ENCODE measurements around the gene RSPH1. TPM values are rescaled to one million over a fixed set of nuclear protein-coding genes. Genes with fewer than 3 reads are reported as not detected.

The RSPH1 gene
- polyA plus RNA-seq, 2 of the 4 experiments (the other 2 are of a cell fraction) = 0.71 to 0.85 TPM

GRCh38 chr21:42508371-42508770 lies 12.3 kb upstream of the RSPH1 start:
- ChIA-PET CTCF (interaction anchor here (1.3 kb wide), 1 partner anchor 12 kb away, joined by 3 read pairs; the partner anchor contains the start of gene RSPH1), POLR2A (no interaction called here)
- TF ChIP-seq HMGXB4 (CRISPR knock-in tag; IDR thresholded peaks at IDR 0.05; ENCODE audit: borderline replicate concordance) (no peak), HES2 (IDR thresholded peaks at IDR 0.05) (no peak), CEBPB (IDR thresholded peaks at IDR 0.05) (no peak), ZFP36 (IDR thresholded peaks at IDR 0.05; ENCODE audit: borderline replicate concordance, partially characterized antibody) (no peak), MAZ (IDR thresholded peaks at IDR 0.05; ENCODE audit: borderline replicate concordance, low read depth, low read length) (no peak), RCOR1 (IDR thresholded peaks at IDR 0.05; ENCODE audit: low read depth, low read length) (no peak), POLR2AphosphoS2 (conservative IDR thresholded peaks at IDR 0.05; ENCODE audit: low read length) (no peak), RNF2 (IDR thresholded peaks at IDR 0.05; ENCODE audit: borderline replicate concordance, low read depth) (no peak), JUNB (IDR thresholded peaks at IDR 0.05) (no peak), PHF8 (IDR thresholded peaks at IDR 0.05; ENCODE audit: borderline replicate concordance, low read depth) (no peak), CHD4 (IDR thresholded peaks at IDR 0.05; ENCODE audit: borderline replicate concordance) (no peak), CHD2 (IDR thresholded peaks at IDR 0.05; ENCODE audit: low read length, partially characterized antibody) (no peak), NR3C1 (IDR thresholded peaks at IDR 0.05) (no peak), FOSB (CRISPR knock-in tag; IDR thresholded peaks at IDR 0.05) (no peak), MYC (IDR thresholded peaks at IDR 0.05; ENCODE audit: borderline replicate concordance, low read length) (no peak)
- TF ChIP-seq, protein P1, sequence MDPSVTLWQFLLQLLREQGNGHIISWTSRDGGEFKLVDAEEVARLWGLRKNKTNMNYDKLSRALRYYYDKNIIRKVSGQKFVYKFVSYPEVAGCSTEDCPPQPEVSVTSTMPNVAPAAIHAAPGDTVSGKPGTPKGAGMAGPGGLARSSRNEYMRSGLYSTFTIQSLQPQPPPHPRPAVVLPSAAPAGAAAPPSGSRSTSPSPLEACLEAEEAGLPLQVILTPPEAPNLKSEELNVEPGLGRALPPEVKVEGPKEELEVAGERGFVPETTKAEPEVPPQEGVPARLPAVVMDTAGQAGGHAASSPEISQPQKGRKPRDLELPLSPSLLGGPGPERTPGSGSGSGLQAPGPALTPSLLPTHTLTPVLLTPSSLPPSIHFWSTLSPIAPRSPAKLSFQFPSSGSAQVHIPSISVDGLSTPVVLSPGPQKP (IDR thresholded peaks at IDR 0.05; ENCODE audit: low read depth, low read length) = no peak
- TF ChIP-seq, protein P2, sequence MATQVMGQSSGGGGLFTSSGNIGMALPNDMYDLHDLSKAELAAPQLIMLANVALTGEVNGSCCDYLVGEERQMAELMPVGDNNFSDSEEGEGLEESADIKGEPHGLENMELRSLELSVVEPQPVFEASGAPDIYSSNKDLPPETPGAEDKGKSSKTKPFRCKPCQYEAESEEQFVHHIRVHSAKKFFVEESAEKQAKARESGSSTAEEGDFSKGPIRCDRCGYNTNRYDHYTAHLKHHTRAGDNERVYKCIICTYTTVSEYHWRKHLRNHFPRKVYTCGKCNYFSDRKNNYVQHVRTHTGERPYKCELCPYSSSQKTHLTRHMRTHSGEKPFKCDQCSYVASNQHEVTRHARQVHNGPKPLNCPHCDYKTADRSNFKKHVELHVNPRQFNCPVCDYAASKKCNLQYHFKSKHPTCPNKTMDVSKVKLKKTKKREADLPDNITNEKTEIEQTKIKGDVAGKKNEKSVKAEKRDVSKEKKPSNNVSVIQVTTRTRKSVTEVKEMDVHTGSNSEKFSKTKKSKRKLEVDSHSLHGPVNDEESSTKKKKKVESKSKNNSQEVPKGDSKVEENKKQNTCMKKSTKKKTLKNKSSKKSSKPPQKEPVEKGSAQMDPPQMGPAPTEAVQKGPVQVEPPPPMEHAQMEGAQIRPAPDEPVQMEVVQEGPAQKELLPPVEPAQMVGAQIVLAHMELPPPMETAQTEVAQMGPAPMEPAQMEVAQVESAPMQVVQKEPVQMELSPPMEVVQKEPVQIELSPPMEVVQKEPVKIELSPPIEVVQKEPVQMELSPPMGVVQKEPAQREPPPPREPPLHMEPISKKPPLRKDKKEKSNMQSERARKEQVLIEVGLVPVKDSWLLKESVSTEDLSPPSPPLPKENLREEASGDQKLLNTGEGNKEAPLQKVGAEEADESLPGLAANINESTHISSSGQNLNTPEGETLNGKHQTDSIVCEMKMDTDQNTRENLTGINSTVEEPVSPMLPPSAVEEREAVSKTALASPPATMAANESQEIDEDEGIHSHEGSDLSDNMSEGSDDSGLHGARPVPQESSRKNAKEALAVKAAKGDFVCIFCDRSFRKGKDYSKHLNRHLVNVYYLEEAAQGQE (IDR thresholded peaks at IDR 0.05) = no peak
- TF ChIP-seq, protein P3, sequence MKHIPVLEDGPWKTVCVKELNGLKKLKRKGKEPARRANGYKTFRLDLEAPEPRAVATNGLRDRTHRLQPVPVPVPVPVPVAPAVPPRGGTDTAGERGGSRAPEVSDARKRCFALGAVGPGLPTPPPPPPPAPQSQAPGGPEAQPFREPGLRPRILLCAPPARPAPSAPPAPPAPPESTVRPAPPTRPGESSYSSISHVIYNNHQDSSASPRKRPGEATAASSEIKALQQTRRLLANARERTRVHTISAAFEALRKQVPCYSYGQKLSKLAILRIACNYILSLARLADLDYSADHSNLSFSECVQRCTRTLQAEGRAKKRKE (CRISPR knock-in tag; IDR thresholded peaks at IDR 0.05; ENCODE audit: low read depth) = no peak
- 73% methylated on average over 2 of the region's 2 CpGs for WGBS (ENCODE audit: missing lambda C conversion rate)
- FAIRE-seq = no peak
- H3K4me1 ChIP-seq = no peaks in the 10 kb centered on the region
- H3K9me3 ChIP-seq = no peaks in the 10 kb centered on the region
- no peak for ATAC-seq
- H3K27ac ChIP-seq = no peak overlapping the region
- no peak overlapping the region for H3K4me2 ChIP-seq
- H3K4me3 ChIP-seq = no peak overlapping the region
- no peak for DNase-seq (ENCODE audit: low read depth in 1 of 2, low spot score in 1 of 2)

- no peak for DNase-seq (ENCODE audit: low read depth in 1 of 2, low spot score in 1 of 2)
- no peak for FAIRE-seq
- CTCF ChIA-PET = no interaction called here
- ATAC-seq = no peak
- H3K4me2 ChIP-seq = no peak overlapping the region
- no peak overlapping the region for H3K27ac ChIP-seq
- 75% methylated on average over 4 of the region's 4 CpGs for WGBS (ENCODE audit: missing lambda C conversion rate)
- no peak overlapping the region for H3K4me3 ChIP-seq
- H3K9me3 ChIP-seq = no peaks in the 10 kb centered on the region
- H3K4me1 ChIP-seq = no peaks in the 10 kb centered on the region
- POLR2A ChIA-PET = no interaction called here
- TF ChIP-seq PBX3 (IDR thresholded peaks at IDR 0.05) = no peak
- no peak for TF ChIP-seq FOSL2 (IDR thresholded peaks at IDR 0.05)
- no peak for TF ChIP-seq FOSL2 (CRISPR knock-in tag; IDR thresholded peaks at IDR 0.05)
- TF ChIP-seq NFE2L2 (conservative IDR thresholded peaks at IDR 0.05; ENCODE audit: low read length) = no peak
- no peak for TF ChIP-seq POLR2A (IDR thresholded peaks at IDR 0.05; ENCODE audit: low read length)
- TF ChIP-seq, protein P2 (IDR thresholded peaks at IDR 0.05) = no peak
- no peak for TF ChIP-seq NR3C1 (IDR thresholded peaks at IDR 0.05)
- no peak for TF ChIP-seq EHMT2 (IDR thresholded peaks at IDR 0.05; ENCODE audit: low read depth)
- no peak for TF ChIP-seq CHD2 (IDR thresholded peaks at IDR 0.05; ENCODE audit: low read length, partially characterized antibody)
- no peak for TF ChIP-seq CBX8 (IDR thresholded peaks at IDR 0.05)
- no peak for TF ChIP-seq SREBF2 (IDR thresholded peaks at IDR 0.05)
Observed at GRCh38 chr21:42507418-42507817, 11.4 kb upstream of the RSPH1 start.
